Right lobe of liver (tissue), 6 donors: Measurements from ENCODE around the gene ADAT1. TPM values are rescaled to one million over a fixed set of nuclear protein-coding genes. Genes with fewer than 3 reads are reported as not detected.

Source experiments
- ATAC-seq, 4 donors: fragments of 200-7000 bp; cut with Tn5 transposase; one replicate each; pipeline ENCODE4 v1.9.1; 2020; ENCODE audit warnings: mild to moderate bottlenecking in 4 of 4, moderate library complexity in 4 of 4
- DNase-seq, 3 donors: peaks; one replicate each; pipeline ENCODE4 v3.0.0-alpha.2; 2020
- H3K27ac ChIP-seq, 3 donors: fragments of 200-600 bp; one replicate each; pipeline ENCODE4 v1.8.0; 2022
- H3K27me3 ChIP-seq, 2 donors: fragments of 200-600 bp; one replicate each; pipeline ENCODE4 v1.8.0; 2022
- H3K36me3 ChIP-seq, 4 donors: fragments of 200-600 bp; sonication (generic) in 1 of 4; one replicate each; pipeline versions ENCODE4 v1.5.1 to v1.8.0; 2017 to 2022; ENCODE audit warnings: control low read depth in 1 of 4
- H3K4me1 ChIP-seq, 4 donors: fragments of 200-600 bp; sonication (generic) in 1 of 4; one replicate each; pipeline versions ENCODE4 v1.5.1 to v1.8.0; 2017 to 2022; ENCODE audit warnings: control low read depth in 1 of 4
- H3K4me3 ChIP-seq, 3 donors: fragments of 200-600 bp; one replicate each; pipeline ENCODE4 v1.8.0; 2022
- H3K9me3 ChIP-seq, 4 donors: fragments of 200-600 bp; sonication (generic) in 1 of 4; one replicate each; pipeline versions ENCODE4 v1.5.1 to v1.8.0; 2017 to 2022; ENCODE audit warnings: control low read depth in 1 of 4
- CTCF ChIP-seq, 4 donors: fragments of 200-600 bp in 3 of 4; fragments of 450-650 bp in 1 of 4; IDR thresholded peaks; one replicate each; pipeline versions ENCODE4 v1.5.1 to v1.8.0; 2016 to 2022; ENCODE audit warnings: antibody characterized with exemption in 4 of 4, mild to moderate bottlenecking in 2 of 4
- POLR2A ChIP-seq: fragments of 450-650 bp; IDR thresholded peaks from one replicate; pipeline ENCODE4 v1.6.1; 2017; ENCODE audit warnings: antibody characterized with exemption, mild to moderate bottlenecking
- WGBS: methylation state at CpG from one replicate; pipeline ENCODE4 v1.1.6; 2018; ENCODE audit warnings: low coverage, low lambda C conversion rate; ENCODE audit not compliant: insufficient coverage; ENCODE audit errors: missing lambda C conversion rate; 5-methylcytosine and 5-hydroxymethylcytosine counted together
- intact Hi-C, 2 donors: fragments of 100-400 bp; cut with DNase I; formaldehyde crosslinking; loops; one replicate each; pipeline versions ENCODE4 v1.11.2 to v1.14.1; 2022
- total RNA-seq, 6 experiments: library from RNA; depleted of rRNA in 2 of 6; stranded (reverse); fragments of >200 nt in 2 of 6; fragmentation: NEBNext Ultra II Directional in 3 of 6; extraction: Animal tissue kit (Norgen Biotek cat#: 25700) in 3 of 6; gene quantifications; one replicate each; pipeline versions ENCODE4 v1.1.0 to v1.2.4, GENCODE V29; 2016 to 2023
- donor health status: DM: no; HTN: yes; CAD: no.
- donor health status: DM: no; HTN: no; CAD: no.
- donor health status: DM: no; HTN: no; CAD: no.
- donor health status: DM: no; HTN: yes; CAD: no.
- donor health status: DM: no; HTN: yes; CAD: no.

The ADAT1 gene
- total RNA-seq, 6 experiments from 2014 or later, result 17.7 to 29.7 (median 20.7) TPM

- no peak for TF ChIP-seq CTCF (IDR thresholded peaks at IDR 0.05)
- no peak for TF ChIP-seq POLR2A
- Histone ChIP-seq H3K9me3 (no peaks in the 10 kb centered on the region), H3K36me3 (peaks cover 2 to 42% (median 14%) of the 10 kb centered on the region in 4 donors), H3K27ac (no peak overlapping the region), H3K4me1 (peaks cover 0 to 11% (median 4%) of the 10 kb centered on the region in 4 donors), H3K4me3 (no peak overlapping the region), H3K27me3 (no peaks in the 10 kb centered on the region)
- DNase-seq, result no peak
- 72% methylated on average over 4 of the region's 4 CpGs for WGBS
- ATAC-seq, result no peak
- intact Hi-C loops, result no loop called here
Observed at GRCh38 chr16:75624921-75625334, 1.8 kb upstream of the ADAT1 start.

- Histone ChIP-seq H3K9me3 (no peaks in the 10 kb centered on the region), H3K4me1 (peaks cover 0 to 11% (median 4%) of the 10 kb centered on the region in 4 donors), H3K36me3 (peaks cover 0 to 24% (median 10%) of the 10 kb centered on the region in 4 donors), H3K27ac (no peak overlapping the region), H3K4me3 (no peak overlapping the region), H3K27me3 (no peaks in the 10 kb centered on the region)
- ATAC-seq (no peak), DNase-seq (no peak)
- intact Hi-C loops, result no loop called here
- 37% methylated on average over 2 of the region's 2 CpGs for WGBS
- TF ChIP-seq POLR2A, result no peak
- peak; percentile 7 to 37 (median 18) for TF ChIP-seq CTCF (IDR thresholded peaks at IDR 0.05)
Observed at GRCh38 chr16:75621170-75621477, 2.0 kb downstream of the ADAT1 start.

- TF ChIP-seq POLR2A, result no peak
- no peak for TF ChIP-seq CTCF (IDR thresholded peaks at IDR 0.05)
- Histone ChIP-seq H3K4me3 (no peak overlapping the region), H3K27ac (no peak overlapping the region), H3K36me3 (peaks cover 0 to 26% (median 15%) of the 10 kb centered on the region in 4 donors), H3K27me3 (no peaks in the 10 kb centered on the region), H3K4me1 (peaks cover 0 to 11% (median 4%) of the 10 kb centered on the region in 4 donors), H3K9me3 (no peaks in the 10 kb centered on the region)
- DNase-seq, result no peak
- intact Hi-C loops, result no loop called here
- ATAC-seq, result no peak
- 72% methylated on average over 9 of the region's 20 CpGs for WGBS
Observed at GRCh38 chr16:75620326-75621169, 2.5 kb downstream of the ADAT1 start.

GRCh38 chr16:75618780-75619179, 4.3 kb downstream of the ADAT1 start:
- no peak overlapping the region for H3K4me3 ChIP-seq
- no peaks in the 10 kb centered on the region for H3K9me3 ChIP-seq
- ATAC-seq (no peak), DNase-seq (no peak)
- WGBS, result 94% methylated on average over 2 of the region's 2 CpGs
- H3K36me3 ChIP-seq, result peaks cover 0 to 27% (median 15%) of the 10 kb centered on the region in 4 donors
- peaks cover 0 to 11% (median 4%) of the 10 kb centered on the region in 4 donors for H3K4me1 ChIP-seq
- H3K27ac ChIP-seq, result no peak overlapping the region
- H3K27me3 ChIP-seq, result no peaks in the 10 kb centered on the region
- TF ChIP-seq CTCF (IDR thresholded peaks at IDR 0.05) (no peak), POLR2A (no peak)
- intact Hi-C loops, result no loop called here
